HG02759 (cell line): Measurements from ENCODE around the gene POLR2L.

Source experiments
- ATAC-seq: cut with Tn5 transposase; IDR thresholded peaks from one replicate; pipeline ENCODE4 v1.9.1; 2021; ENCODE audit warnings: mild to moderate bottlenecking, moderate library complexity; ENCODE audit not compliant: unreplicated experiment

Gene POLR2L

DNA sequence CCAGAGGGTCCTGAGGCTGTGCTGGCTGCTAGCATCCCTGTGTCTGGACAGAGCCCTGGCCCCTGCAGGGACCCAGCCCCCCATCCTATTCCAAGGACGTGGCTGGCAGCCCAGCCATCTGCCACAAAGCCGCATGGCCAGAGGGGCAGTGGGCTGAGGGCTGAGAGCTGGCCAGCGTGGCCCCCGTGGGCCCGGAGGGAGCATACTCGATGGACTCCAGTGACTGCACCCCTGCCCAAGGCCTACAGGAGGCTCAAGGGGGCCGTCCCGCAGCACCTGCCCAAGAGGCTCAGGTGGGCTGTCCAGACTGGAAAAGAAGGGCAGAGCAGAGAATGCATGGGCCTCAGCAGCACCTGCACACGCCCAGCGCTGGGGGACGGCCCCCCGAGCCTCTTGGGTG lies 13.5 kb upstream of the POLR2L start:
- no peak for ATAC-seq

DNA sequence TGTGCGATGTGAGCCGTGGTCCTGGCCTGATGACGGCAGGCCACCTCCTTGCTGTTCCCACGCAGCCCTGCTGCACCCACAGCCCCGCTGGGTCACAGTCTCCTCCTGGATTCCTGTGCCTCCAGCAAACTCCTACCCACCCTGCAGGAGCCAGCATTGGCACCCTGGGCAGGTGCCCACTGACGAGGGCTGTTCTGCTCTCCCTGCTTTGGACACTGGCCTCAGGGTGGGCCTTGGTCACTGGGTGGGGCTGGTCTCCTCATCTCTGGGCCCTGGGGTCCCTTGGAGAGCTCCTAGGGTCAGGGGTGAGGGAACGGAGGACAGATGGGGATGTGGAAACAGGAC lies 13.0 kb upstream of the POLR2L start:
- ATAC-seq = no peak

DNA sequence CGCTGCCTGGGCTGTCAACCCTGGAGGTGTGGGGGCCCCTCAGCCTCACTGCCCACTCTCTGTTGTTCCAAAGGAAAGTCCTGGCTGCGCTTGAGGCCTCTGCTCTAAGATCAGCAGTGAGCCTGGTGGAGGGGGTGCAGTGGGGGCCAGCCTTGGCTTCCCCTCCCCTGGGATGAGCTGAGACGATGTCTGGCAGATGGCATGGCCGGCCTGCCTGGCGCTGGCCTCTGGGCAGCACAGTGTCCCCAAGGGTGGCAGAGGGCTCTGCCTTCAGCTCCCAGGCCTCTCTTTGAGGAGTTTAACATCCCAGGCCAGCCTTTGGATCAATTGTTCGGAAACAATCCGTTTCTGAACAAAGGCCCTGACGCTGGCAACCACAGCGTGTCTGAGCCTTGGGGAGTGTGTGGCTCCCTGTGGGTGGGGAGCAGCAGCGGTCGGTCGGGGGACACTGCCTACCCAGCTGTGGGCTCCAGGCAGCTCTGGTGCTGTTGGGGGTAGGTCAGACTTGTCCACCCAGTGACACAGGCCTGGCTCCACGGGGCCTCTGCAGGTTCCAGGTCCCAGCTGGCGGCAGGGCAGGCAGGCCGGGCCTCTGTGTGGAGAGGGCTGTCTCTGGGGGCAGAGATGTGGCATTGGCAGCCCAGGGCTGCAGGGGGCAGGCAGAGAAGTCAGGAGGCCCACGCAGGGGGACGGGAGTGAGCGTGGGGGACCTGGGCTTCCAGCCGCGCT lies 12.4 kb upstream of the POLR2L start:
- no peak for ATAC-seq

DNA sequence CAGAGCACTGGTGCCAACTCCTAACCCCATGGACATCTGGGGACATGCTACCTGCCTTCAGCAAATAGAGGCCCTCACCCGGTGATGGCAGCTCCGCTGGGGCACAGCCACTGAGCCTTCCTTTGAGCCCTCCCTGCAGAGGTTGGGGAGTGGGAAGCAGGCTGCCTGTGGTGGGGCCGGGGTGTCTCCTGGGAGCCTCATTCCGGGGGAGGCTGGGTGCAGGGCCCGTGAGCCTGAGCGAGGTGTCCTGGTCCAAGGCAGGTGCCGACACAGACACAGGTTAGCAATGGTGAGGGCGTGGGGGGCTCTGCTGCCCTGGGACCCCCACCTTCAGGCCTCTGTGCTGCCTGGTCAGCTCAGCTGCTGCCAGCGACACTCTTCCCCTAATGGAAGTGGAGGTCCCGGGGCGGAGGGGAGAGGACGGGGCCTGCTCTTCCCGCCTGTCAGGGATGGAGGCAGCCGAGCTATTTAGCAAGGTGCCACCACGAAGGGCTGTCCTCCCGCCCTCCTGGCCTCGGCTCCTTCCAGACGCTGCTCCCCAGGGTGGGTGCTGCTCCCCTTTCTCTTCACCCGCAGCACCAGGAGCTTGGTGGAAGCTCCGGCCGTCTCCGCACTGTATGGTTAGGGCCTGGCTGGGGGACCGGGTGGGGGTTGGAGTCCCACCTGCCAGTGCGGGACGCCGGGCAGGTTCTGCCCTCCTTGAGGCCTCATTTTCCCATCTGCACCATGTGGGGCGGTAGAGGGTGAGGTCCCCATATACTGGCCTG lies 11.5 kb upstream of the POLR2L start:
- ATAC-seq = no peak

DNA sequence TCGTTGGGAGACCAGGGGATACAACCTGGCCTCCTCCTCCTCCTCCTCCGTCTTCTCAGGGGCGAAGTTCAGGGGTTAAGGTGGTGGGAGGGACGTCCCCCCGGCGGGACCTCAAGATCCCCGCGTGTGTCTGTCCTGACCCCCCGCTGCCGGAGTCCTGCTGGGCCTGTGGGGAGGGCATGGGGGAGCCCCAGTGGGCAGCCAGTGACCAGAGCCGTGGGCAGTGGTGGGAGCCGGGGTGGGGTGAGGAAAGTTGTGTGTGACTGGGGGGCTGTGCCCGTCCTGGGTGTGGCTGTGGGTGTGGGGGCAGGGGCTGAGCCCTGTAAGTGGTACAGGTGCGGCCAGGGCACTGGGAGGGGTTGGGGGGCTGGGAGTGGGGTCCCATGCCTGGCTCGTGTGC lies 10.4 kb upstream of the POLR2L start:
- no peak for ATAC-seq

DNA sequence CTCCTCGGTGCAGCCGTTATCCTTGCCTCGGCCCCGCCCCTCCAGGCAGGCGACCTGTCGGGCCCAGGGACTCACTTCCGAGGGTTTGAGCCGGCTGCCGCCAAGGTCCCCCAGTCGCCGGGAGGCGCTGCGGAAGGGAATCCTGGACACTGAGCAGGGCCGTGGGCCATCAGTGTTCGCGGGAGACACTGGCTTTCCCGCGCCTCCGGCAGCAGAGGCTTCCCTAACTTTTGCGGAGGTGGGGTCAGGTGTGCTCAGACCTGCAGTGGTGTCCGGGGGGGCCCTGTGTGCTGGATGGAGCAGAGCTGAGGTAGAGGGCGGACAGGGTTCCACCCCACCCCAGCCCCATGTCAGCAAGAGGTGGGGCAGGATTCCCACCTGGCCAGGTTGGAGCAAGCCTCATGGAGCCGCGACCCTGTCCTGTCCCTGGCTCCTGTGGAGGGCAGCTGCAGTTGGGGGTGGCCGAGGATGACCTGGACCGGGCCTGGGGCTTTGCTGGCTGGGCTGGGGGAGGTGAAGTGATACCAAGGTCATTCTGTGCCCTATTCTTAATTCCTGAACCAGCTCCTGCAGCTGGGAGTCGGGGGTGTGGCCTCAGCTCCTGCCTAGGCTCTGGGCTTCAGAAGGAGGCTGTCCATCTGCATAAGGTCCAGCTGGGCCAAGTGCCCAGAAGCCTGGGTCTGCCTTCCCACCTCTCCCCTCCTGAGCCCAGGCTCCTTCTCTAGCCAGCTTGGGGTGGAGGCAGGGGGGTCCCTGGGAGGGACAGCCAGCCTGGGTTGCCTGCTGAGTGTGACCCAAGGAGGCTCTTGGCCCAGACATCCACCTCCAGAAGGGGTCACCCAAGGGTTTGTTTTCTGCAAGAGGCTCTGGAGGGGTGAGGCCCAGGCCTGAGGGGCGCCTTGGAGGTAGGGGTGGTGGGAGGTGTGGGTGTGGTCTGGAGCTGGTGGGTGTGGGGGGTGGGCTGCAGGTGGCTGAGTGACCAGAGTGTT lies 8.7 kb upstream of the POLR2L start:
- no peak for ATAC-seq

DNA sequence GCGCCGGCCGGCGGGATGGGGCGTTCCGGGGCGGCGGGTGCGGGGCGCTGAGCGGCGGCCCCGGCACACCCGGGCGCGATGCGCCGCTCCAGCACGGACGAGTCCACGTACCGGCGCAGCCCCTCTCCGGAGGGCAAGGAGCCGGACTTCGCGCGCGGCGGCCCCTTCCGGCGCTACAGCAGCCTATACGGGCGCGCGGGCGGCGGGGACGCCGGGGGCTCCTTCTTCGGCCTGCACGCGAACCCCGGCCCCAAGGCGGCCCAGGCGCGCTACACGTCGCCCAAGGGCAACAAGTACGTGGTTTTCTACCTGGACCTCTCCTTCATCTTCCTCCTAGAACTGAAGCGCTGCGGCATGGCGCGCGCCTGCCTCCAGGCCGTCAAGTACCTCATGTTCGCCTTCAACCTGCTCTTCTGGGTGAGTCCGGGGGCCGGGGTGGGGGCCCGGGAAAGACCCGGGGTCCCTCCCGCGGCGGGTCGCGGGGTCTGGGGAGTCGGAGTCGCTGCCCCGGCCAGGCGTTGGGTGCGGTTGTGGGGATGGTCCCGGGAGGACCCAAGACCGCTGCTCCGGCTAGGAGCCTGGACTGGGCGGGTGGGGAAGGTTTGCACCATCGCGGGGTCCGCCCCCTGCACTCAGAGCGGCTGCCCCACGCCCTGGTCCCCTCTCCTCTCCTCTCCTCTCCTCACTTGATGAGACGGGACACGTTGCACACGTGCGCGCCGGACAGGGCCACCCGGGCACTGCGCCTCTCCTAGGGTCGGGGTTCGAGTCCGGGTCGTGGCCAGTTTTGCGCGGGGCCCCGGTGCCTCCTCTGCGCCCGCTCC lies 7.8 kb upstream of the POLR2L start:
- no peak for ATAC-seq

DNA sequence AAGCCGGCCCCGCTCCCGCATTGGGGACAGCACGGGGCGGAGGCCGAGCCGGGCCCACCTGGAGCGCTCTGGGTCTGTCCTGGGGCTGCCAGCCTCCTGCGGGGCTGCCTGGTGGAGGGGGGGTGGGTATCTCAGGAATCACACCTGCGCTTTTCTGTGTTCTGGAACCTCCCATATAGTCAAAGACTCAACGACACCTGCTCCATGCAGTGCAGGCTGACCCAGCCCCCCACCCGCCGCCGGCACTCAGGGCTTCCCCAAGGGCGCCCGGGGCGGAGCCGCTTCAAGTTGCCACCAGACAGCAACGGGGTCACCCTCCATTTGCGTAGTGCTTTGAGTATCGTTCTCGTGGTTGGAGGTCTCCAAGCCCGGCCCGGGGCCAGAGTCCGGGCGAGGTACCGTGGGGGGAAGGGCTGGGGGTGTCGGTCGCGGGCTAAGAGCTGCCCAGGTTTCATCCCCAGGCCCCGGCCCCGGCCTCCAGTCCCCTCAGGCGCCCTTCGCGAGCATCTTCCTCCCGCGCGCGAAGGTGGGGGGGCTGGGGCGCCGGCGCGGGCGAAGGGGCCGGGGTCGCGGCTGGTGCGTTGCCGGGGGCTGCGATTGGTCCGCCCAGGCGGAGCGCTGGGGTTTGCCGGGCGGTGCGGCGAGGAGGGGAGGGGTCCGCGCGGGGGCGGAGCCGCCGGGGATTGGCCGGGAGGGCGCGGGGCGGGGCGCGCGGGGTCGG lies 6.9 kb upstream of the POLR2L start:
- ATAC-seq = no peak

DNA sequence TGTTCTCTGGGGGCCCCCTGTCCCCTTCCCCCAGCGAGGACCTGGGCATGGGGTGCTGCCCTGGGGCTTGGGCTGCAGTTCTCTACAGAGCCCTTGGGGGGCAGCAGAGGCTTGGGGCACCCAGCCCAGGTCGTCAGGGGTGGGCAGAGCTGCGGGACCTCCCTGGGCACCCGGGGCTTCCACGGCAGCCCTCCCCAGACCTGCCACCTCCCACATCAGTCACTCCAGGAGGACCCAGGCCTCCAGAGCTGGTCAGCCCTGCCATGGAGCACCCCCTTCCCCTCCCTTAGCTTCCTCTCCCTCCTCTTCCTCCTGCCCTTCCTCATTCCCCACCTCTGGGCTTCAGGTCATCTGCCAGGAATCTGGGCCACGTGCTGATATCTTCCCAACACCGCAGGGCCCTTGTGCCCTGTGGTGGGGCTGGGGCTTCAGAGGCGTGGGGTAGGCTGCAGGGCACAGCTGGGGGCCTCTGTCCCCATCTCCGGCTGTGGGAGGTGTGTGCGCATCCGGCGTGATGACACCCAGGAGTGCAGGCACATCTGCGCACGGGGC lies 6.1 kb upstream of the POLR2L start:
- no peak for ATAC-seq

DNA sequence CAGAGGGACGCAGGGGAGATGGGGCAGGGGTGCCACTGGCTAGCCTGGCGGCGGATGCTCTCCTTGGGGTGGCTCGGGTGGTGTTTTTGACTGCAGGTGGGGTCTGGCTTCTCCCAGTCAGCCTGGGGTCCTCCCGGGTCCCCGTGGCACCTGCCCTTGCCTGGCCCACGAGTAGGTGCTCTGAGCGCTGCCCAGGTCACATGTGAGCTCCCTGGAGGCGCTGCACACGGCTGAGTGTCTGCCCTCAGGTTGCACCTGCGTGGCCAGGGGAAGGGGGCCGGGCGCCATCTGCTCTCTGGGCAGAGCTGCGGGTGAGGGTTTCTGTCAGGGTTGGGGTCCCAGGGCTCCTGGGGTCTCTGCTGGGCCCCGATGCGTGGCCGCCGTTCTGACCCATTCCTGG lies 5.5 kb upstream of the POLR2L start:
- no peak for ATAC-seq

DNA sequence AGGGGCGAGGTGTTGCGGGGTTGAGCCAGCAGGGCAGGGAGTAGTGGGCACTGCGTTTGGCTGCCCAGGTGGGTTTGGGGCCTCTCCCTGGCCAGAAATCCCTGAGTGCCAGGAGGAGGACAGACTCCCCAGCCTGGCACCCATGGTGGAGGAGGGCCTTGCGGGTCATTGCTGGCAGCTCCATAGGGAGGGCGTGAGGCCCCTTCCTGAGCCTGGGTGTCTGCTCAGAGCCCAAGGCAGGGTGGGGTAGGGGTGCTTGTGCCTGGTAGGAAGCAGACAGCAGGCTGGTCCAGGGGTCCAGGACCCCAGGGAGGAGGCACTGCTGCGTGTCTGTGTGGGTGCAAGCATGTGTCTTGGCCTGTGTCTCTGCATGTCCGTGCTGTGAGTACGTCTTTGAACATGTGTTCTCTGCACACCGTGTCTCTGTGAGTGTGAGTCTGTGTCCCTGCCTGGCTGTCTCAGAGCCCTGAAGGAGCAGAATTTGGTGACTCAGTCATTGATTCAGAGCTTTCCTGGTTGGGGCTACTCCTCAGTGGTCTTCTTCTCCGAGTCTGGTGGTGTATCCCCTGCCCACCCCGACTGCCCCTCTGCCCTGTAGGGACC lies 4.3 kb upstream of the POLR2L start:
- ATAC-seq = no peak

DNA sequence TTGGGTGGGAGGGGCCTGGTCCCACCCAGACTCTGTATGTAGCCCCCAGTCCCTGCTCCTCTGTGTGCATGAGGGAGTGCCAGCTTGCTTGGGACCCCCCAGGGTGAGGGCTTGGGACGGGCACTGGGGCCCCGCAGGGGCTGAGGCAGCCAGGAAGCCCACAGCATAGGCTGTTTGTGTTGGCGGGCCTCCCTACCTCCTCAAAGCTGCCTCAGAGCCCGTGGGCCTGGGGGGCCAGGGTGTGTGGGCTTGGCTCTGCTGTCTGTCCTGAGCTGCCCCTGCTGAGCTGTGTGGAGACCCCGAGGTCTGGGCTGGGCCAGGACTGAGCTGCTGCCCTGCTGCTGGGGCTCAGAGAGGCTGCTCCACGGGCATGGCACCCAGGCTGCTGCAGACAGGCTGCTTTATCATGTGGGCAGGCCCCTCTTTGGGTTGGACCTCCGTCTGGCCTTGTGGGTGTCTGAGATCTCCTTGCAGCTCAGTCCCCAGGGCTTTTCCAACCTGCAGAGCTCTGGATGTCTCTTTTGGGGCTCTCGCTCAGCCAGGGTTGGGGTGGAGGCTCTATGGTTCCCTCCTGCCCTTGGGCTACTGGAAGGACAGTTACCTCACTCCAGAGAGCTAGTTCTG lies 3.7 kb upstream of the POLR2L start:
- ATAC-seq = no peak

DNA sequence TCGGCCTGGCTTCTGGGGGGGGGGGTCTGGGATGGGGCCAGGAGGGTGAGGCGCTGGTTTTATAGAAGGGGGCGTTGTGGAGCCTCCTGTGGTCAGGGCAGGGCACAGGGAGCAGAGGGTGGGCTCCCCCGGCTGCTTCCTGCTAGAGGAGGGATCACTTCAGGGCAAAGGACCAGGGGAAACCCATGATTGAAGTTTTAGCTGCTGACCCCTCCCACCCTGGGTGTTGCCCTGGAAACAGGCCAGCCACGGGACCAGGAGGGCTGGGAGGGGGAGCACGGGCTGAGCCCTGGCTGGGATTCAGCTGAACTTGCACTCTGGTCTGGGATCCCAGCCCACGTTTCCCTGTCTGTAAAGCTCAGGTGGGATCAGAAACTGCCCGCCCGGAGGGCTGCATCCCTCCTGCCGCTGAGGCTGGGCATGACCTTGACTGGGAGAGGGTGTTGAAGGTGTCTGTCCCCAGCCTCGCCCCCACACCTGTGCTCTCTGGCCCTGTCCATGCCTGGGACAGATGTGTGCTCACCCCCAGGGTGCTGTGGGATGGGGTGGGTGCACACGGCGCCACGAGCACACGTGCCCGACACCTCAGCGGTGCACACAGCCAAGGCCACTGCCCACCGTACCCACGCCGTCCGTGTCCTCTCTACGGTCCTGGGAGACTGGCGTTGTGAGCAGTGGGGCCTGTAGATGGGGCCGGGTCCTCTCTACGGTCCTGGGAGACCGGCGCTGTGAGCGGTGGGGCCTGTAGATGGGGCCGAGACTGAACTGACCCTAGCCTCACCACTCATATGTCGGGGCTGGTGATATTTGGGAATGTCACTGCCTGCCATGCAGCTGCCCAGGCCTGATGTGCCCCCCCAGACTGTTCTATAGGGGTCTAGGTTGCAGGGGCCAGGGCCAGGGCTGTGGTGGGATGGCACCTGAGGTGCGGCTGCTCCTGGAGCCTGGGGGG lies 2.6 kb upstream of the POLR2L start:
- no peak for ATAC-seq

DNA sequence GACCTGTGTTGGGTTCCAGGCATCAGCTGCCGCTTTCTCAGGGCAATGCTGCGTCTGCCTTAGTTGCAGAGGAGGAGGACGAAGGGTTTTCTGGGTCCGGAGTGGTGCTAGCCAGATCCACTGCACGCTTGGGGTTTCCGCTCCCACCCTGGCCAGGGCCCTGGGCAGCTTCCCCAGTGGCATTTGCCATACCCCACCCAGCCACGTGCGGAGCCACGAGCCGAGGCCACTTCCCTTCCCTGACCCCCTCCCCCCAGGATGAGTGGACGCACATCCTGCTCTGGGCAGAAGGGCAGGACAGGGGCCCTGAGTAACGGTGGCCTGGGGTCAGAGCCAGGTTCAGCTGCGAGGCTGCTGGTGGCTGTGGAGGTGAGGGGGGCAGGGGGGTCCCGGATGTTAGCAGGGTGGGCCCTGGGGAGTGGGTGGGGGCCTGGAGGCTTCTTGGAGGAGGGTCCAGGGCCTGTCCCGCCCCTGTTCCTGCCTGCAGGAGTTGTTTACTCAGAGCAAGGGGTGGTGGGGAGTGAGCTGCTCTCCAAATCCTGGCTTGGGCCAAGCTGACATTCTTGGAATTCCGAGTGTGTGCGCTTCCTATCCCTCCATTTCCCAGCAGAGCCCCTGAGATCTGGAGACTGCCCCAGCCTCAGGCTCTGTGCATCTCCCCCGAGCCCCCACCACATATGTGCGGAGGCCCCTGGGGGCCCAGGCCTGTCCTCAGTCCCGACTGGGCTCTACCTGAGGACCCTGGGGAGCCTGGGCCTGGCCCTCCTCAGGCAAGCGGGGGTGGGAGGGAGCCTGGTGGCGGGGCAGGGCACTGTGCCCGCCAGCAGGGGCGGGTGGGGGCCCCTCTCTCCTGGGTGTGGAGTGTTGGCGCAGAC lies 1.7 kb upstream of the POLR2L start:
- no peak for ATAC-seq

DNA sequence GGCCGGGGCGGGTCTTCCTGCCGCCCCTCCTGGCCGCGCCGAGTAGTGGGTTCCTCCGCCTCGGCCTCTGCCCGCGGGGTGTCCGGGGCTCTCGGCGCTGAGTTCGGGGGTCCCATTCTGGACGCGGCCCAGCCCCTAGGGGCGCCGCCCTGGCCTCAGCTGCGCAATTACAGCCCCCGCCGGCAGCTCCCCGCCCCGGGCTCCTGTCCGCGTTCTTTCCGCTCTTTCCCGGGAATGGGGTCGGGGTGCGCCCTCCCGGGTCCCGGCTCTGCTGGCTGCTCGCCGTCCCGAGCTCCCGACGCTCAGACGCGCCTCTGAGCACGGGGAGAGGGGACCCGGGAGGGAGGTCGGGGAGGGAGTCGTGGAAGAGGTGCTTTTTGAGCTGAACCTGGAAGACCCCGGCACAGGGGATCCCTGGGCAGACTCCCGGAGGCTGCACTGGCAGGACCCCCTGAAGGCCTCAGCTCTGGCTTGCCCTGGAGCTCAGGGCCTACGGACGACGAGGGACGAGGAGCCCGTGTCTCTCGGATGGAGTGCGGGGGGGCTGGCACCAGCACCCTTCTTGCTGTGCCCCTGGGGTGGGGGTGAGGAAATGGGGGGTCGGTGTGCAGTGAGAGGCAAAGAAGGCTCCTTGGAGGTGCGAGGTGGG lies 881 bp upstream of the POLR2L start:
- no peak for ATAC-seq

DNA sequence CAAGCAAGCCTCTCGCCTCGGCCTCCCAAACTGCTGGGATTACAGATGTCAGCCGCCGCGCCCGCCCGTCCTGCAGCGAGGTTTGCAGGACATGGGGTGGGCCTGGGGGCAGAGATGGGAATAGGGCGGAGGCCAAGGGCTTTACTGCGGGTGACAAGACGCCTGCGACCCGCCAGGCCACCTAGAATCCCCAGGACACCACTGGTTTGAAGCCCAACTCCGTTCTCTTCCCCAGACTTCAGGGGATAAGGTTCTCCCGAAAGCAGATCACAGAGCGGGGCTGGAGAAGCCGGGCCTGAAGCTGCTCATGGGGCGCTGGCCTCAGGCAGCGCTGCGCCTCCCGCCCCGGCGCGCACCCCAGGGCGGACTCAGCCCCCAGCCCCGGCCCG lies 354 bp downstream of the POLR2L start:
- ATAC-seq = peak; percentile 22
